GM21367 (cell line): ENCODE results near the gene GDI2.
"Not testable (repeated sequence)": the region's sequence is repeated elsewhere in the genome, so short reads cannot be mapped to it uniquely, and the experiment has no call there.

Experiments used
- ATAC-seq: cut with Tn5 transposase; IDR thresholded peaks from one replicate; pipeline ENCODE4 v1.9.1; 2021; ENCODE audit not compliant: unreplicated experiment

GDI2 gene

DNA sequence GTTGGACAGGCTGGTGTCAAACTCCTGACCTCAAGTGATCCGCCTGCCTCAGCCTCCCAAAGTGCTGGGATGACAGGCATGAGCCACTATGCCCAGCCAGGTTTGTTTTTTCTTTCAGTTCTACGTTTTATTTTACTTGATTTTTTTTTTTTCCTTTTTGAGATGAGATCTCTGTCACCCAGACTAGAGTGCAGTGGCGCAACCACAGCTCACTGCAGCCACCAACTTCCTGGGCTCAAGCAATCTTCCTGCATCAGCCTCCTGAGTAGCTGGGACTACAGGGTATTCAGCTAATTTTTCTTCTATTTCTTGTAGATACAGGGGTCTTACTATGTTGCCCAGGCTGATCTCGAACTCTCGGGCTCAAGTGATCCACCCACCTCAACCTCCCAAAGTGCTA lies 24.3 kb downstream of the GDI2 start:
- ATAC-seq = no peak

DNA sequence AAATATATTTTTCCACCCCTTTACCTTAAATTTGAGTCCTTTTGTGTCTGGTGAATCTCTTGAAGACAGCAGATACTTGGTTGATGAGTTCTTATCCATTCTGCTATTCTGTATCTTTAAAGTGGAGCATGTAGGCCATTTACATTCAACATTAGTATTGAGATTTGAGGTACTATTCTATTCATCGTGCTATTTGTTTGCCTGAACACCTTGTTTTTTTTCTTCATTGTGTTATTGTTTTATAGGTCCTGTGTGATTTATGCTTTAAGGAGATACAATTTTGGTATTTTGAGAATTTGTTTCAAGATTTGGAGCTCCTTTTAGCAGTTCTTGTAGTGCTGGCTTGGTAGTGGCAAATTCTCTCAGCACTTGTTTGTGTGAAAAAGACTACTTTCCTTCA lies 29.9 kb downstream of the GDI2 start:
- no peak for ATAC-seq

DNA sequence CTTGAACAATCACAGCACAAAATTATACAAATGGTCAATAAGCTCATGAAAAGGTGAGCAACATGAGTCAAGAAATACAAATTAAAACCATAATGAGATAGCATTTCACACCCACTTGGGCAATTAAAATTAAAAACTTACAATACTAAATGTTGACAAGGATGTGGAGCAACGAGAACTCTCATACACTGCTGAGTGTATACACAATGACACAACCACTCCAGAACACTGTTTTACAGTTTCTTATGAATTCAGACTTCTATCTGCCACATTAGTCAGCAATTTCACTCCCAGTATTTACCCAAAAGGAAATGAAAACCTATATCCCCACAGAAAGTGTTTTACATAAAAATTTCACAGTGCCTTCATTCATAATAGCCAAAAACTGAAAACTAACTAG lies 31.1 kb downstream of the GDI2 start:
- ATAC-seq = no peak

DNA sequence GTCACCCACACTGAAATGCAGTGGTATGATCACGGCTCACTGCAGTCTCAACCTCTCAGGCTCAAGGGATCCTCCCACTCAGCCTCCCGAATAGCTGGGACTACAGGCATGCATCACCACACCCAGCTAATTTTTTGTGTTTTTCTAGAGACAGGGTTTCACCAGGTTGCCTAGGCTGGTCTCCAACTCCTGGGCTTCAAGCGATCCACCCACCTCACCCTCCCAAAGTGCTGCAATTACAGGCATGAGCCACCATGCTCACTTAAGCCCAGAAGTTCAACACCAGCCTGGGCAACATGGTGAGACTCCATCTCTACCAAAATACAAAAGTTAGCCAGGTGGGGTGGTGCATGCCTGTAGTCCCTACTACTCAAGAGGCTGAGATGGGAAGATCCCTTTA lies 33.5 kb downstream of the GDI2 start:
- ATAC-seq = no peak

DNA sequence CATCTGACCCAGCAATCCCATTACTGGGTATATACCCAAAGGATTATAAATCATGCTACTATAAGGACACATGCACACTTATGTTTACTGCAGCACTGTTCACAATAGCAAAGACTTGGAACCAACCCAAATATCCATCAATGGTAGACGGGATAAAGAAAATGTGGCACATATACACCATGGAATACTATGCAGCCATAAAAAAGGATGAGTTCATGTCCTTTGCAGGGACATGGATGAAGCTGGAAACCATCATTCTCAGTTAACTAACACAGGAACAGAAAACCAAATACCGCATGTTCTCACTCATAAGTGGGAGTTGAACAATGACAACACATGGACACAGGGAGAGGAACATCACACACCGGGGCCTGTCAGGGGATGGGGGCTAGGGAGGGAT lies 35.5 kb downstream of the GDI2 start:
- ATAC-seq = not testable (repeated sequence)

DNA sequence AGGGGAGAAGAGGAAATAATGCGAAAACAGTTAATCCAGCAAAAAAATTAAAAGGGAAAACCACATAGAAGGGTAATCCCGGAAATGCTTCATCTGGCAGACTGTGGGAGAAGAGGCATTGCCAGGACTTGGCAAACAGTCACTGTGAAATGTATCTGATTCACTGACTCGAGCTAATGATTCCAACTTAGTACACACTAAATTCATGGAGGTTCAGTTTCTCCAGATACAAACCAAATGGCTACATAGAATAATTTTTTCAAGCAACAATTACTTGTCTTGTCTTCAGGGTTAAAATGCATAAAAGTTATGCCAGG lies 36.4 kb downstream of the GDI2 start:
- no peak for ATAC-seq

DNA sequence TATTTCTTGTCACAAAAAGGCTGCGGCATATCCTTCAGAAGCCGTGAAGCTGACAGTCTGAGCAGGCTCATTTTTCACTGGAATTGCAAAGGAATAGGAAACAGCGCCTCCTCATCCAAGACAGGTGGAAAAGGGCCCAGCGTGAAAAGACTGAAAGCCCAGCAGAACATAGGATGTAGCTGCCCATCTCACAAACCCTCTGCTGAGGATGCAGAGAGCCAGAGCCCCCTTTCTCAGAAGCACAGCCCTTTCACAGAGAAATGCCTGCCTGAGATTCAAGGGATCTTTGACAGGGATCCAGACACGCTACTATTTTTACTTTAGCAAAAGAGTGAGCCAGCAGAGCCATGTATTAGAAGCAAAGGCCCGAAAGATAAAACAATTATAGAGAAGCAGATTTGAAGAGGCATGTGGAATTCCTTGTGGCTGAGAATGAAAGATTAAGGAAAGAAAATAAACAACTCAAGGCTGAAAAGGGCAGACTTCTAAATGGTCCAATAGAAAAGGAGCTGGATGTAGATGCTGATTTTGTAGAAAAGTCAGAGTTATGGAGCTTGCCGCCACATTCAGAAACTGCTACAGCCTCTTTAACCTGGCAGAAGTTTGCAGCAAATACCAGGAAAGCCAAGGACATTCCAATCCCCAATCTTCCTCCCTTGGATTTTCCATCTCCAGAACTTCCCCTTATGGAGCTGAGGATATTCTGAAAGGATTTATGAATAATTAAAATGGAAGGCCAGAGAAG lies 36.9 kb downstream of the GDI2 start:
- no peak for ATAC-seq

DNA sequence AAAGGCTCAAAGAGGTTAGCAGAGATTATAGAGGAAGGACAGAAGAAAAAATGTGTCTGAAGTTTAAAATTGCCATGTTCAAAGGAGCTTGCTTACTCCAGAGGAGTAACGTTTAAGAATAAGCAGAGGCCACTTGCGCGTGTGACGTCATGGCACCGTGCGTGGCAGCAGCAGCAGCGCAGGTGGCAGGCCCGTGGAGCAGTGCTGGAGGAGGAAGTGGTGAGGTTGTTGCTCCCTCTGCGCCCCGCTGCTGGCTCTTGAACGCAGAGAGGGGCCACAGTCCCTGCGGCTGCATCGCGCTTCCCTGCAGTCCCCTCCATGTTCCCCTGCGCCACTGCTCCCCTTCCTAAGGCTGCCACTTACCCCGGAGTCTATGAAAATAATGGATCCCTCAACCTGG lies 37.5 kb downstream of the GDI2 start:
- no peak for ATAC-seq

DNA sequence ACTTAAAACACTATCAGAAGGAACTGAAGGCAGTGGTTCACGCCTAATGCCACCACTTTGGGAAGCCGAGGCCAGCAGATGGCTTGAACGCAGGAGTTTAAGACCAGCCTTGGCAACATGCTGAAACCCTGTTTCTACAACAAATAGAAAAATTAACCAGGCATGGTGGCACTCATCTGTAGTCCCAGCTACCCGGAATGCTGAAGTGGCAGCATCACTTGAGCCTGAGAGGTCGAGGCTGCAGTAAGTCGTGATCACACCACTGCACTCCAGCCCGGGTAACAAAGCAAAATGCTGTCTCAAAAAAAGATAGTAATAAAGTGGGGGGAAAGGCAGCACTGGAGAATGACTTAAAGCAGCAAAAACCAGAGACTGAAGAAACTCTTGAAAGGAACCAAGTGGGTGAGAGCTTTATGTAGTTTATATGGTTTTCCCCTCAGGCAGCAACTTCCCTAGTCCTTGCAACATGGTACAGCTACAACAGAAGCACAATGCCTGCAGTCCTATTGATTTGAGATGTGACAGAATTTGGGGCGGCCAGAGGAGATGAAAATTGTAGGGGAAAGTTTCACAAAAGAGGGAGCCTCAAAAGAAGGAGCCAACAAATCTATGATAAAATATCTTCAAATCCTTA lies 38.1 kb downstream of the GDI2 start:
- no peak for ATAC-seq

DNA sequence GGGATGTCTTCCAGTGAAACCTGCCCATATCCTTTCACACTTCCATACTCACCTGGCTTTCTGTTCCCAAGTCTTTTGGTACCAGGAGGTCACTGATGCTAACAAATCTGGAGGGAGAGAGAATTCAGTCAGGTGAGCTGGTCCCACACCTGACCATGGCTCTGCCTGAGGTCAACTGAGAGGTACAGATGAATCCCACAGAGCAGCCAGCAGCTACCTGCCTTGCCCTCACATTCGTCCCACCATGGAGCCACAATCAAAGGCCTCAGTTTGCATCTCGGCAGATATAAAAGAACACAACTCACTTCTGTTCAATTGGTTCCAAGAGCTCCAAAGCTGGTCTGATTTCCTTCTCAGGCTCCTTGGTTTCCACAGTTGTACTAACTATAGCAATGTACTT lies 47.0 kb downstream of the GDI2 start:
- ATAC-seq = no peak

DNA sequence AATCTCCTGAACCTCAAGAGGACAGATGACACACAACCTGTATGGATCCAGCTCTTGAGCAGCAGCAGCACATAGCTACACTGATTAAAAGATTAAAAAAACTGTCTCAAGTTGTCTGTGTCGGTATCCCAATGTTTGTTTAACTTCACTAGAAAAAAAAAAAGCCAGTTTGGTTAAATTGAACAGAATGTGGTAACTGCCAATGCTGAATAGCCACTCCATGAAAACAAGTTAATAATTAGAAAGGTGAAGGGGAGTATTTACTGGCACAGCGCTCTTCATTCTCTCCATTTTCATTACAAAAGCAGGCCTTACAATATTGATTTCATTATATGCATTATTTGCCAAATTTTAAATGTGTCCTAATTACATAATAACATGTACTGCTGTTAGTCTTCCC lies 47.6 kb downstream of the GDI2 start:
- no peak for ATAC-seq

DNA sequence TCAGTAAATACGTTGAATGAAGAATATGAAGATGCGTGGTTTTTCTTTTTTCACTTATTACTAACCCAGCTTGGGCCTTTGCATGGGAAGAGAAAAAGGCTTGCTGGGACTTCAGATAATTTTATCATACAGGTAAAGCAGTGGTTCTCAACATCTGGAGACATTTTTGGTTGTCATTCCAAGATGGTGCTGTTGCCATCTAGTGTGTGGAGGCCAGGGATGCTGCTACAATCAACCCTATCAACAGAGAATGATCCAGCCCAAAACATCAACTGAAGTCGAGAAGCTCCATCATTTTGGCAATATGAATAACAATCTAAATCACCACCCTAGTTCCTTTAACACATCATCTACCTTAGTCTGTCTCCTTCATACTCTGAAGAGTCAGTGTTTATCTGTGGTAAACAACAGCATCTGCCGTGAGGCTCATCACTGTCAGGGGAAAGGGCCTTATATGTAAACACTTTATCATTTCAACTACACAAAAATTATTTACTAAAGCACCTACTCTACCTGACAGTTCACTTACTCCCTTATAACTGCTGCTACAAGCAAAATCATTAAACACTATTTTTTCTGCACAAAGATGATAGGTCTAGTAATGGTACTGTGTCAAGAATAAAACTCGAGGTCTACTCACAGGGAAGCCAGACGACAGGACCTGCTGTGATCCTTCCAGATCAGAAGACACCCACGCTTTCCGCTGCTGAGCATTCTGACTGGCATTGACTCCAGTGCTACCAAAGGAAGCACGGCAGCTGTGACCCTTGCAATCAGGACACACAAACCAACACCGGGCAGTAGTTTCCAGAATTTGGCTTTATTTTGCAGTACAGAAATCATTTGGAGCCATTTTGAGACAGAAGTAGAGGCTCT lies 48.6 kb downstream of the GDI2 start:
- no peak for ATAC-seq

DNA sequence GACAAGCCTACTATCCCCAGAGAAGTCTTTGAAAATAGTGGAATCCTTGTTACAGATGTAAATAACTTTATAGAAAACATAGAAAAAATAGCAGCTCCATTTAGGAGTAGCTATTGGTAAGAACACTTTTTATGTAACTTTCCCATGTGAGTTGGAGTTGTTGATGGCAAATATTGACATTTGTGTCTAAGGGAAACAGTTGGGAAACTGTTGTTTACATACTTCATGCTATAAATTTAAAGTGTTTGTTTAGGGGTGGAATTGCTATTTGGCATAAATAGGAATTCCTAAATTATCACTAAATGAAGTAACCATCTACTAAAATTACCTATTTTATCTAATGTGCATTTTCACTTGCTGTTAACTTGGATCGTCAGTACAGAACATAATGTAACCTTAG lies 50.7 kb downstream of the GDI2 start:
- no peak for ATAC-seq

DNA sequence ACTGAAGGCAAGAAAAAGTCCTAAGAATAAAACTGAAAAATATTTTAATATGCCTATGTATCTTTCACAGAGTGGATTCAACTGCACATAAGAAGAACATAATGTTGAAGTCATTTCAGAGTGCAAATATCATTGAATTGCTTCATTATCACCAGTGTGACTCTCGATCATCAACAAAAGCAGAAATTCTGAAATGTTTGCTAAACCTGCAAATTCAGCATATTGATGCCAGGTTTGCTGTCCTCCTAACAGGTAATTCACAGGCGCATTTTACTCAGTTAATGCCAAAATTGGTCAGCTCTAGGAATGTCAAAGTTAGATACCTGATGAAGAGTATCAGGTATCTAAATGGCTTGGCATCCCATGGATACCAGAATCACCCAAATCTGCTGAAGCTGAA lies 52.0 kb downstream of the GDI2 start:
- no peak for ATAC-seq

DNA sequence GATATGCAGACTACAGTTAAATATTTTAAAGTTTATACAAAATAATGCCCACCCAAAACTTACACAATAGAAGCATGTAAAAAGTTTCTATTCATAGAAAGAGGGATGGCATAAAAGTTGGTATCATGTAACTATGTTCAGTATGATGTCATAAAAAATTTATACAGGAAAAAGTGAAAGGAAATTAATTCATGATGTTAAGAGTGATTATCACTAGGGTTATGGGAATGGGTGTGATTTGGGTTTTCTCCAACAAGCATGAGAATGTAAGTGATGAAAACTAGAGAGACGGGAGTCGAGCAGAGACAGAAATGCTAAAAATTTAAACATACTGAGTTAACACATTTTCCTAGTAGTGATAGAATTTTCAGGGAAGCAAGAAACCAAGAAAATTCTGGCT lies 52.7 kb downstream of the GDI2 start:
- no peak for ATAC-seq

DNA sequence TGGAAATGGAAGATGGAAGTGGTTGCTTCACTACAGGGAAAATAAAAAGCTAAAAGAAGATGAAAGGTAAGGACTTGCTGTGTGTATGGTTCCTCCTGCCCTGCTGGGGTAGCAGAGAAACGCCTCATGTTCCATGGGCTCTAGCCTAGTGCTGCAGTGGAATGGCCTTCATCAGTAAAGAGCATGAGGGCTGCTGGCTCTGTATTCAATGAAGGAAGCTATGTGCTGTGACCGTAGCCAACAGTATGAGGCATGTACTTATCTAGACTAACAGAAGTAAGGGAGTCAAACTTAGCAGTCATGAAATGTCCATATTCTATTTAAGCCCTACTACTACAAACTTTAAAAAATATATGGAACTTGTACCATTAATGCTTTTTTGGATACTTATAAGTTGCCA lies 54.3 kb downstream of the GDI2 start:
- no peak for ATAC-seq

DNA sequence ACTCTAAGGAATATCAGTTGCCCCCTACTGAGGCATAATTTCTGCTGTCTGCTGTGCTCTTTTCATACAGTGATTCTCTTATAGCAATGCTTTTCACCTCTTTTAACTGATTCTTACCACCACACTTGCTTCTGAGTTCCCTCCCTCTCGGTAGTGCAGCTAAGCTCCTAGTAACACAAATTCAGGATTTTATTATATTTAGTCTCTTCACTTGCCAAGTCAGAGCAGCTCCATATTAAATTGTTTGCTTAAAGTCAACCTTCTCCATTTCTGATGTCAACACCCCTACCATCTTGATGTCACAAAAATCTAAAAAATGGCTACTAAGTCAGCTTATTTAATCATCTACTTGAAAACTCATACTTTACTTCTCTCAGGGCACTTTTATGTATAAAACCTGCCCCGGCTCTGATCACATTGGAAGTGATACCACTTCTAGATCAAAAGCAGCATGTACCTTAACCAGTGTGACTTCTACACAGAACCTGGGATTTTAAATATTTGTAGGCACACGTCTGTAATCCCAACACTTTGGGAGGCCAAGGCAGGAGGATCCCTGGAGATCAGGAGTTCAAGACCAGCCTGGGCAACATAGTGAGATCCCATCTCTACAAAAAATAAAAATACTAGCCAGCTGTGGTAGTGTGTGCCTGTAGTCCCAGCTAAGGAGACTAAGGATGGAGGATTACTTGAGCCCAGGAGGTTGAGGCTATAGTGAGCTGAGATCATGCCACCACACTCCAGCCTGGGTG lies 55.3 kb downstream of the GDI2 start:
- ATAC-seq = no peak

DNA sequence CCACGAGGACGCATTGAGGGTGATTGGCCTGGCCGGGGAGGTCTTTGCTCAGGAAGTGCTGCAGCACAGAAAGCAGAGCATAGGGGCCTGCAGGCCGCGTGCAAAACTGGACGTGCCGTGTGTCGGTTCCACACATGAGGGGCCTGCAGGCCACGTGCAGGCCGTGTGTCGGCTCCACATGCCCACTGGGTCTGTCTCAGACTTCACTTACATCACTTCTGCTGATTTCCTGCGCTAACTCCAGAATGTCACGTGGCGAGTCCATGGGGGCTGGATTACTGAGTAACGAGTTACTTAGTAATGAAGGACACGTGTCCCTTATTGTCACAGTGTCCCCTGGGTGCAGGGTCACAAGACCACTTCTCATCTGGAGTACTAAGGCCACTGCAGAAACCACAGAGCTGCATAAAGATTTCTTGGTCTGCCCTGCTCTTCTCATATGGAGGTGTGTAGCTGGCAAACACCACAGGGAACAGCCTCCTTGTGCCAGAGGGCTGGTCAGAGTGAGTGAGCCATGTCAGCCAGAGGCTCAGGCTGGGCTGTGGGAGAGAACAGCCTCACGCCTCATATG lies 60.8 kb downstream of the GDI2 start:
- ATAC-seq = no peak

DNA sequence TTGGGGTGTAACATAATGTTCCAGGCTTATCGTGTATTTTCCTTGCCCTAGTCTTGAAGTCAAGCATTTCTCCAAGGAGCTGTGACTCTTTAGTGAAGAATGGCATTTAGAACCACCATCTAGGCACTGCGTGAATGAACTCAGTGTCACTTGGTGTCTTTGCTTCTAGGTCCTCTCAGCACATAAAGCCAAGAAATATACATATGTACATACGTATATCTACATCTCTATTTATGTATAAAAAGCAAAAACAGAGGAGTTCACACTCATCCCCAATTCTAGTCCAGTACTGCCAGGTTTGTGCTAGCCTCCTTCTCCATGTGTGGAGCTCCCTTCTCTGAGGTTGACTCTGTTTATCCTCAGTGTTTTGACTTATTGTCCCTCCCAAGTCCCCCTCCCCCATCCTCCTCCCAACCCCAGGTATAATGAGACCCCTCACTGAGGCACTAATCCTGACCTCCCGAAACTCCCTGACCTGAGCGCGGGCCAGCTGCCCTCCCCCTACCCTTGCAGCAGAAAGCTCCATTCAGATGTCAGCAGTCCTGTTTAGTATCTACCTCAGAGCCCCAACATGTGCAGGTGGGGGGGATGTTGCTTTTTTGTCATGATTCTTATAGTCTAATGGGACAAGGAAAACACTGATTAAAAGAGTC lies 61.5 kb downstream of the GDI2 start:
- no peak for ATAC-seq

DNA sequence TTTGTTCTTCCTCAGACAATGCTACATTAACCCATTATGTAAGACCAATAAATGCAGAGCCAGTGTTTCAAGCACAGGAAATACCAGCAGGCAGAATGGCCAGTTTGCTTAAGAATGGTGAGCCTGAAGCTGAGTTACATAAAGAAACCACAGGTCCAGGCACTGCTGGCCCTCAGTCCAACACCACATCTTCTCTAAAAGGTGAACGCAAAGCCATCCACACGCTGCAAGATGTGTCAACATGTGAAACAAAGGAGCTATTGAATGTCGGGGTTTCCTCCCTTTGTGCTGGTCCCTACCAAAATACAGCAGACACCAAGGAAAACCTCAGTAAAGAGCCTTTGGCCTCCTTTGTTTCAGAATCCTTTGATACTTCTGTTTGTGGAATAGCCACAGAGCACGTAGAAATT lies 64.8 kb downstream of the GDI2 start:
- ATAC-seq = no peak

DNA sequence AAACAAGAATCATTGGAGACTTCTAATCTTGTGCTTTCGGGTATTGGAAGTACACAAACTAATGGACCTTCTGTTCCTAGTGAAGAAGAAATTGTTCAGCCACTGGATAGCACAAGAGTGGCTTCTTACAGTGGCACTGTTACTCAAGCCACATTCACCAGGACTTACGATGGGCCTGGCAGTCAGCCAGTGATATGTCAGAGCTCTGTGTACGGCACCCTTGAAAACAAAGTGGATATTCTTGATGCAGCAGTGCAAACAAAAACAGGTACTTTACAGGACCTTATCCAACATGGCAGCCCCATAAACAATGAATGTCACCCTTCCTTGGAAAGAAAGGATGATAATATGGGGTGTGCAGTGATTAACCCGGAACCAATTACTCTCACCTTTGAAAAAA lies 67.0 kb downstream of the GDI2 start:
- ATAC-seq = no peak
